Lower leg skin (tissue), 3 donors: ENCODE data around the gene CPLANE1.

Source experiments
- CTCF ChIP-seq, 3 donors: fragments of 450-650 bp; IDR thresholded peaks; one replicate each; pipeline ENCODE4 v1.5.1; 2016; ENCODE audit warnings: antibody characterized with exemption in 3 of 3, mild to moderate bottlenecking in 3 of 3, moderate library complexity in 2 of 3
- POLR2A ChIP-seq, 2 donors: fragments of 450-650 bp; IDR thresholded peaks; one replicate each; pipeline ENCODE4 v1.6.1; 2016 to 2017; ENCODE audit warnings: antibody characterized with exemption in 2 of 2, mild to moderate bottlenecking in 1 of 2, moderate library complexity in 1 of 2

GRCh38 chr5:37133939-37134338, 115.2 kb downstream of the CPLANE1 start:
- TF ChIP-seq CTCF (IDR thresholded peaks at IDR 0.05): no peak
- no peak for TF ChIP-seq POLR2A (IDR thresholded peaks at IDR 0.05)
